UCSD-AML1 (cell line): Measurements from ENCODE around the gene SWI5.

Experiments used
- DNase-seq: peaks from one replicate; lab custom pipeline; 2025; ENCODE audit not compliant: unreplicated experiment; lab: John Stamatoyannopoulos, UW

The SWI5 gene

DNA sequence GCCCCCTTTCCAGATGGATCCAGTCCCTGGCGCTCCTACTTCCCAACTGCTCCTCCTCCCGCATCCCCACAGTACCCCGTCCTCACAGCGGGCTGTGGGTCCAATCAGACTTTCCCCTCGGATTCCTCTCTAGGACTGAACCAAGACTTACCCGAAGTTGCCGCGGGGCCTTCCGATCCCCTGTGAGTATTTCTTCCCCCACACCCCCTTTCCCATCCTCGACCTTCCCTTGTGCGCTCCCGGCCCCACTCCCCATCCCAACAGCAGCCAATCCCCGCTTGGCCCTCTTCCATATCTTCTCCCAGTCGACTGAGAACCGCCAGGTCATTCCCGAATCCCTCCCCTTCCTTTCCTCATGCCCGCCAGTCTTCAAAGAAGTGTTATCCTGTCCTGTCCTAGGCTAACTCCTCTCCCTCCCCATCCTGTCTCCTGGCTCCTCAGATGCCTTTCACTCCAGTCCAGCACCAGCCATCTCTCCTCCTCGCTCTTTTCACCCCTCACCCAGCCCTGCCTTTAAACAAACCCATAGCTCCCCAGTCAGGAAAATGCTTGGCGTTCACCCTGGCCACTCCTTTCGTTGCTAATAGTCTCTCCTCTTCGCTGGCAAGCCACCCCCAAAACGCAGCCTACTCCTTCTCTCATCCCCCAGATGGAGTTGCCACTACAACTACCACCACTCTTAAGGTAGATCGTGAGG is 646 bp downstream of the SWI5 start:
- no peak for DNase-seq

- peak; percentile 51 for DNase-seq
These were observed 3.3 kb downstream of the SWI5 start for GRCh38 chr9:128279088-128280073.

DNA sequence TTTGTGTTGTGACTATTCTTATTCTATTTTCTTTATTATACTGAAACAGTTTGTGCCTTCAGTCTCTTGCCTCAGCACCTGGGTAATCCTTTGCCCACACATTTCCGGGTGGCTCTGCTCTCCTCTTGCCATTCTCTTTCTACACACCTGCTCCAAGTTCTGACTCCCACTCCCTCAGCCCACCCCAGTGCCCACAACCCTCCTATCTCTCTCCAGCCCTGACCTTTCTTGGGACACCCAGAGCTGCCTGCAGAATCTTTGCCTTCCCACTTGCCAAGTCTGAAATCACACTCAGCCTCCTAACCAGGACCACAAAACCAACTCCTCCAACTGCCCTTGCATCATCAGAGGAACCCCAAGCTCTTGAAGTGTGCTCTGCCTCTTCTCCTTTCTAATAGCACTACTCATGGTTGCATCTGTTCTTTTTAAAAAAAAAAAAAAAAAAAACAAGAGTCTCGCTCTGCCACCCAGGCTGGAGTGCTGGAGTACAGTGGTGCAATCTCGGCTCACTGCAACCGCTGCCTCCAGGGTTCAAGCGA is 4.1 kb downstream of the SWI5 start:
- no peak for DNase-seq

GRCh38 chr9:128282500-128282899 is 6.4 kb downstream of the SWI5 start:
- peak; percentile 27 for DNase-seq

- DNase-seq, result no peak
These were observed 9.1 kb downstream of the SWI5 start for GRCh38 chr9:128285033-128285784.

DNA sequence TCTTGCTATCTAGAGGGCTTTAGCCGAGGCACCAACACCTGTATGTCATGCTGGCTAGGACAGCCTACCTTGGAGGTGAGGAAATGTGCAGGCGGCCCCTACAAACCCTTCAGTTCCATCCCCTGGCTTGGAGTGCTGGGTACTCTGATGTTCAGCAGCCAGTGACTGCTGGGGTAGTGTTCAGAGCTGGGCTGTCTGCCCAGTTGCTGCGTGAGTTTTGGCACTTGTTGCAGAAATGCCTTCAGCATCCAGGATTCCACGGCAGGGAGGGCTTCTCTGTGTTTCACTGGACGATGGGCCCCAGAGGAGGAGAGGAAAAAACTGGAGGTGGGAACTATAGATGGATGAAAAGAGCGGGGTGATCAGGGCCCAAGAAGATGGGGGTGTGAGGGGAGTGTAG is 10.4 kb downstream of the SWI5 start:
- no peak for DNase-seq

GRCh38 chr9:128288273-128289004 is 12.4 kb downstream of the SWI5 start:
- no peak for DNase-seq

DNA sequence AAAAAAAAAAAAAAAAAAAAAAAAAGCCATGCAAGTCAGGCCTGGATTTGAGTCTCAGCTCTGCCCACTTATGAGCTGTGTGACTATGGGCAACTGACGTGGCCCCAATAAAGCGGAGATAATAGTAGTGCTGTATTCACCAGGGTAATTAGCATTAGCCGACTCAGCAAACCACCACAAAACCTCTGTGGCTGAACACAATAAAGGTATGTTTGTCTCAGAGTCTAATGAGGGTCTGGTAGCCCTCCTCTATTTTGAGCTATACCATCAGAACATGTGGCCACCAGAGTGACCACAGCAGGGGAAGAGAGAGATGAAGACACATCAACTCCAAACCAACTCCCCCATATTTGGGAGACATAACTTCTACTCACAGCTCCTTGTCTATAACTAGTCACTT is 15.9 kb downstream of the SWI5 start:
- no peak for DNase-seq

GRCh38 chr9:128293091-128293490 is 17.0 kb downstream of the SWI5 start:
- DNase-seq, result no peak

GRCh38 chr9:128294142-128294541 is 18.1 kb downstream of the SWI5 start:
- DNase-seq, result no peak

DNA sequence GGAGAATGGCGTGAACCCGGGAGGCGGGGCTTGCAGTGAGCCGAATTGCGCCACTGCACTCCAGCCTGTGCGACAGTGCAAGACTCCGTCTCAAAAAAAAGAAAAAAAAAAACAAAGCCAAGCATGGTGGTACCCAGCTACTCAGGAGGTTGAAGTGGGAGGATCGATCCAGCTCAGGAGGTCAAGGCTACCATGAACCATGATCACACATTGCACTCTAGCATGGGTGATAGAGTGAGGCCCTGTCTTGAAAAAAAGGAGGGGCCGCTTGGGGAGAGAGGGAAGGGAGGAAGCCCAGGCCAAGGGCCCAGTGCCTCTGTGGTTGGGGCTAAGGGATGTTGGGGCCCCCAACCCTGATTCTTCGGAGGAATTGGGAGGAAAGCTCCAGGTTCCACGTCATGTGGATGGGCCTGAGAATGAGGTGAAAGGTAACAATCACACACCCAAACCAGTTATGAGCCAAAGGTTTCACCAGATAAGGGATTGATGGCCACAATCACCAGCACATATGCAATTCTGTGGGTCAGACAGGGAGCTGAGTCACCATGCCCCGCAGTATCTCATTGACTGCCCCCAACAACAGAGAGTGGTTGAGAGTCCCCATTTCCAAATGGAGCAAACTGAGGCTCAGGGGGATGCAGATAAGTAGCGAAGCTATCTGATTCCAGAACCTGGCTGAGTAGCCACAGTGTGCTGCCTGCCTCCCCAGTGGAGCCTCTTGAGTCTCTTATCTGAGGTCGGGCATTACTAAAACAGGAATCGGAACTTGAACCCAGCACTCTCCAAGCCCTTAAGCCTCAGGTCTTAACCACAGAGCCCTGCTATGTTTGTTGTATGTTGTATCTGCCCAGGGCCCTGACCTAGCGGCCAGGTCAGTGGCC is 20.5 kb downstream of the SWI5 start:
- DNase-seq, result no peak

DNA sequence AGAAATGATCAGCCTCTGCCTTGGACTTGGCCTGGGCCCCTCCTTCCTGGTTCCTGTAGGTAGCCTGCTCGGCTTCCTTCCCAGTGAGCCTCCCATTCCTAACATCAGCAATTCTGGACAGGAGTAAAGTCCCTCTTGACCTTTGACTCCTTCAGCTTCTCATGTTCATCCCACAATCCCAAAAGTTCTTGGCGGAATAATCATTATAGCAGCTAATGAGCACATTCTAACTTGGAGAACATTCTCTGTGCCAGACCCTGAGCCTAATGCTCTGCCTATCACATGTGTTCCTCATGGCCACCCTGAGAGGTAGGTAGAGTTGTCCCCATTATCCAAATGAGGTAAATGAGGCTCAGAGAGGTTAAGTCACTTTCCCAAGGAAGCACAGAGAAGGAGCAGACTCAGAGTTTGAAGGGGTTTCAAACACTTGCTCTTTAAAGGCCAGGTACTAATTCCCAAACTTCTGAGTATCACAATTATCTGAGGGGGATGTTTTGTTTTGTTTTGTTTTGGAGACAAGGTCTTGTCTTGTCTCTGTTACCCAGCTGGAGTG is 21.2 kb downstream of the SWI5 start:
- no peak for DNase-seq

DNA sequence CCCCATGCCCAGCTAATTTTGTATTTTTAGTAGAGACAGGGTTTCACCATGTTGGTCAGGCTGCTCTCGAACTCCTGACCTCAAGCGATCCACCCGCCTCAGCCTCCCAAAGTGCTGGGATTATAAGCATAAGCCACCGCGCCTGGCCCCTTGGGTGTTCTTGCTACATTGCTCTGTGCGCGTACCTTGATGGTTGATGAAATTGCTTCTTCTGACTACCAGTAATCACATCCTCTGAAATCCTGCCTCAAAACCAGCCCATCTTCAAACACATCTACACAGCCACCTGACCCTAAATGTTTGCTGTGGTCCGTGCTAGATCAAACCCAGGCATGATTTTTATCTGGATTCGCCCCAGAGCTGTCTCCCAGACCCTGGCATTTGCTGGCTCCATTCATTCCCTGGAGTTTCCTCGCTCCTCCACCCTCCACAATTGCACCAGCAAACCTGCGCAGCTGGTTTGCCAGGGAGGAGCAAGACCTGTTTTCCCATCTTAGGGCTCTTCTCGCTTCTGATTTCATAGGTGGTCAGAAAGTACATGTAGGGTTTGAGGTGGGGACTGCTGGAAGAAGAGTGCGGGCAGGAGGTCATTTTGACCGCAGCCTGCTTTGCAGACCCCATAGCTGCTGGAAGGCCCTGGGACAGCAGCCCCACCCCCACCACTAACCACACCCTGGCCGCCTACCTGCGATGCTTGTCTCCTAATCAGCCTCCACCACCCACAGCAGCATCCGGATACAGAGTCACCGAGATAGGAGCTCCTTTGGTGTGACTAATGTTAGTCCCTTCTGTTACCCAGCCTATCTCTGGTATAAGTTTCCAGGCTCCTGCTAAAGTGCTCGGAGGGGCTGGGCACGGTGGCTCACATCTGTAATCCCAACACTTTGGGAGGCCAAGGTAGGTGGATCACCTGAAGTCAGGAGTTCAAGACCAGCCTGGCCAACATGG is 22.7 kb downstream of the SWI5 start:
- no peak for DNase-seq

GRCh38 chr9:128304136-128304970 is 28.3 kb downstream of the SWI5 start:
- DNase-seq, result no peak

GRCh38 chr9:128304971-128305288 is 28.9 kb downstream of the SWI5 start:
- no peak for DNase-seq

DNA sequence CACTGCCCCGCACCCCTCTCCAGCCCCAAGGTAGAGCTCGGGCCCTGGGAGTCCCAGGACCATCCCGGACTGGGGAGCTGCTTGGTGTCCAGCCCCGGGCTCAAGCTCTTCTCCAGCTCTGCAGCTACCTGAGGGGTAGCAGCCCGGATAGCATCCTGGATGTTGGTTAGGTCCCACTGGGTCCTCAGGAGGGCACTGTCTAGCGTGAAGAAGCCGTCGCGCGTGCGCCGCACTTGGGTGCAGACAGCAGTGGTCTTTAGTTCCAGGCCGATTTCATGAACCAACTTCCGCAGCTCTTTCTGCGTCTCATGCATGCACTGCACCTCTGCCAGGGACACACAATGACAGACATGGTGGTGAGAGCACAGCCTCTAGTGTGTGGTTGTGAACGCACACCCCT is 33.5 kb downstream of the SWI5 start:
- DNase-seq, result no peak

GRCh38 chr9:128310461-128310860 is 34.4 kb downstream of the SWI5 start:
- no peak for DNase-seq
